ENCODE results near the gene ZNF22. TPM values are rescaled to one million over a fixed set of nuclear protein-coding genes. Genes with fewer than 3 reads are reported as not detected.
A peak's percentile ranks its signal among the peaks of the same experiment; 100 is the strongest.

The ZNF22 gene
- total RNA-seq, 1 experiment from 2014 or later, result 16.3 TPM

DNA sequence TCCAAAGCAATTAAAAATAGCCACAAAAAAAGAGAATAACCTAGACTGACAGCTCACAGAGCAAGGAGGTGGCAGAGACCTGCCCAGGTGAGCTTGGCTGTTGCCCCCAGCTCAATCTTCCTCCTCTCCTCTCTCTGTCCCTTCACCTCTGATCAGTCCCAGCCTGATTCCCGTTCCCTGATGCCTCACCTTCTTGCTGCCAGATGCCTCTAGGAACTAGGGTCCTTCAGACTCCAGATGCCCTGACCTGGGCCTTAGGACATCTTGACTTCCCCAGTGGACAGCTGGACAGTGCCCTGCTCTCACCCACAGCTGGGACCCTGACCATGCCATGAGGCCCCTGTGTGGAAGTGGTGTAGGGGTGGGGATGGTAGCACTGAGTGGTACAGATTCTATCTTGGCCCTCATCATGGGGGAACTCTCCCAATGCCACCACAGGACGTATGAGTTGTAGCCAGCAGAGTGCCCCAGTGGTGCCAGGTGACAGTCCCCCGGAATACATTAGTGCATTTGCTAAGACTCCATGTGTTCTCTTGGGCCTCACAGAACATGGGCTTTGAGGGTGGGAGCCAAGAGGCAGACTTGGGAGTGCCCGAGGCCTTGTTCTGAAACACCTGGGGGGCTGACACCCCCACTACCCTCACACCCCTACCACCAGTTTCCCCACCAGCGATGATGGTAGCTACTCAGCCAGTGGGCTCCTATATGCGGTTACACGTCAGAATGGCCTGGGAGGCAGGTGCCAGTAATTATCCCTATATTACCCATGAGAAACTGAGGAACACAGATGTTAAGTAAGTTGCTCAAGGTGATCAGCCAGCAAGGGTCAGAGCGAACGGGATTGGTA lies 24.1 kb upstream of the ZNF22 start:
- DNase-seq (ENCODE audit: low read depth), result no peak

DNA sequence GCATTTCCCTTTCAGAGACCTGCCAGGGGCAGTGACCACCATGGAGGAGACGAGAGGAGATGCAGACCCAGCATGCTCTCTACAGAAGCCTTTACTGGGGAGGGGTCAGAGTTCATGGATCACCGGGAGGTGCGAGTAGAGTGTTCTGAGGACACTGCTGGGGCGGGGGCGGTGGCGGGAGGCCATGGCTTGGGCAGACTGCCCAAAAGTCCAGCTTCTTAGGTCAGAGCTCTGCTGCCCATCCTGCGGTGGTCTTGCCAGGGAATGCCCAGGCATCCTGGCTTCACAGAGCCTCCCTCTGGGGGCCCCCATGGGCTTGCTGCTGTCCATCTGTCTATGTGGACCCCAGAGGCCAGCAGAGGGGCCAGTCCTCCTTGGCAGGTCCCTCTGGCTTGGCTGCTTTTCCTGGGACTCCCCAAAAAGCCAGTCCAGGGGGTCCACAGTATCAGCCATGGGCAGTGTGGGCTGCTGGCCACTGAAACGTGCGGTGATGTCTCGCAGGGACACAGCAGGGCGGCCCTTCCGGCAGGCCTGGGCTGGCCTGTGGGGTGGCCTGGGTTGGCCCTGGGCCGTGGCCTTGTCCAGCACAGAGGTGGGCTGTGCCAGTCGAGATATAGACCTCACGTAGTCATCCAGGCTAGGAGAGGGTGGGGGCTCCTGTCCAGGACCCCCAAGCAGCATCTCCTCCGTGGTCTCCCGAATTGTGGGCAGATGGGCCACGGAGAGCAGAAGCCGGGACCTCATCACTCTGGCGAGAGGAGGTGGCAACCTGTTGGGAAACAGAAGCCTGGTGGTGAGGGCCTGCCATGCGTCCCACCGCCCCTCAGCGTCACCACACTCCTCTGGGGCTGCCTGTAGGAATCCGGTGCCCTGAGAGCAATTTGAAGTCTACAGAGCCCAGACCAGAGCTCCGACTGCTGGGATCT lies 23.2 kb upstream of the ZNF22 start:
- no peak for DNase-seq (ENCODE audit: low read depth)

DNA sequence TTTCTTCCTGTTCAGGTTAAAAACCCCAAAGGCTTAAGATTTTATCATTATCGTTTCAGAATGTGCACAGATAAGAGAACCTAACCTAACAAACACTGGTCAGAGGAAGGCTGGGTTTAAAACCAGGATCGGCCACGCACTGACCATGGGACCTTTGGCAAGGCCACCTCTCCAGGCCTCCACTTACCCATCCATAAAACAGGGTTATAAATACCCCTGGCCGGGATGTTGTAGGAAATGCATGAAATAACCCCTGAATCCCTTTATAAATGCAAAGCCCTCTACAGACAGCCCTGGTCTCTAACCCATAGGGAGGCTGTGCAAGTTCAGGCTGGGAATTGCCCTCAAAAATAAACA lies 22.5 kb upstream of the ZNF22 start:
- no peak for DNase-seq (ENCODE audit: low read depth)

DNA sequence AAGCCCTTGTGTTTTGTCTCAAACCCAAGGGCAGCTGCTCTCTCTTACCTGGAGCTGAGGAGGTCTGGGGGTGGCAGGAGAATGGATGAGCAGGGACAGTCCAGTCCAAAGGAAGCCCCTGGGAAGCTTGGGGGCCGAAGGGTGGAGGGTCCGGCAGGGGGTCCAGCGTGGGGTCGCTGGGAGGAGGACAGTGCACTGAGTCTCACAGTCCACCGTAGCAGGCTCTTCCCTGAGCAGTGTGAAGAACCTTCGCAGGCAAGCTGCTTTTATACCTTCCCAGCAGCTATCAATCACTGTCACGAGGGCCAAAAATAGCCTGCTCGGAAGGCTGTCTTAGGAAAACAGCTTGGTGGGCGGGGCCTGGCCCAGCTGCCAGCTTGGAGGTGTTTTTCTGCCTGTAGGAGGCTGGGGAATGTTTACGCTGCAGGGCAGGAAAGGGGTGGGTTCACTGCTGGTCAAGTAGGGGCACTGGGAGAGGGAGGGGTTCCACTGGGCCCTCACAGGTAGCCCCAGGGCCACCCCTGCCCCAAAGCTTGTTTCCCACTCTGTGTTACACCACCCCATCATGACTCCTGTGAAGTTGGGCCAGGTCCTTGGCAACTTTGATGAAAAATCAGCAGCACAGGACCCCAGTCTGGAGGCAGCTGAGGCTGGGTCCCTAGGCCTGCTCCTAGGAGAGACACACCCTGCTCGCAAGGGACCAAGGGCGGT lies 22.0 kb upstream of the ZNF22 start, which contains the start of gene DEPP1:
Gene DEPP1, minus strand, starts transcription at position 240 of the 711 bp plus-strand sequence. CDS start 779 bp downstream, outside the sequence.
- peak; percentile 86 for DNase-seq (ENCODE audit: low read depth)

DNA sequence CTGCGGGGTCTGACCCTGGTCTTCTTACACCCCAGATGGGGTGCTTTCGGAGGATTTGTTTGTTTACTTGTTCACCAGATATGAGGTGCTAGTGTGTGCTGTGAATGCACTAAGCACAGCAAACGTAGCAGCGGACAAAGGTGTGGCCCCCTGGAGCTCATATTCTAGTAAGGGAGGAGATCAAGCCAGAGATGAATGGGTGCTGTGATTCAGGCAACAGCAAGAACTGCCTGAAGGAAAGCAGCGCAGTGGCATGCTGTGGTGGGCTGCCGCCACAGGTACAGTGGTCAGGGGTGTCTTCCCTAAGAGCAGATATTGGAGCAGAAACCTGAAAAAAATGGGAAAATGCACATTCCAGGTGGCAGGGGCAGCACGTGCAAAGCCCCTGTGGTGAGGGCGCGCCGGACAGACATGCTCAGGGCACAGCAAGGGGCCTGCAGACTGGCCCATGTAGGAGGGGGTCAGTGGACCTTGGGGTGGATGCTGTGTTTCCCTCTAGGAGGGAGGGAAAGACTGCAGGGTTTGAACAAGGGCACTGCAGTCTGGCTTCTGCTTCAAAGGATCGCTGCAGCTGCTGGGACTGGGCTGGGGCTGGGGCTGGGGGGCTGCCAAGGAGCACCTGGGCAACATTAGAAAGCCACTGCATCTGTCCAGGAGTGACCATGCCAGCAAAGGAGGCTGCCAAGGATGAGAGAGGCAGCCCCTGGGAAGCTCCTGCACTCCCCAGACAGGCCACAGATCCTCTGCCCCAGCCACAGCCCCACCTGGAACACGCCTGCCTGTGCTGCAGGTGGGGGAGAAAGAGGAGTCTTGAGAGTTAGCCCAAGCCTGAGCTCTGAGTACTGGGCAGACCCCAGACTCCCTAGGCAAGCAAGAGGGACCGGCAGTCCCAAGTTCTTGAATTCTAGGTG lies 21.2 kb upstream of the ZNF22 start:
- DNase-seq (ENCODE audit: low read depth), result no peak

DNA sequence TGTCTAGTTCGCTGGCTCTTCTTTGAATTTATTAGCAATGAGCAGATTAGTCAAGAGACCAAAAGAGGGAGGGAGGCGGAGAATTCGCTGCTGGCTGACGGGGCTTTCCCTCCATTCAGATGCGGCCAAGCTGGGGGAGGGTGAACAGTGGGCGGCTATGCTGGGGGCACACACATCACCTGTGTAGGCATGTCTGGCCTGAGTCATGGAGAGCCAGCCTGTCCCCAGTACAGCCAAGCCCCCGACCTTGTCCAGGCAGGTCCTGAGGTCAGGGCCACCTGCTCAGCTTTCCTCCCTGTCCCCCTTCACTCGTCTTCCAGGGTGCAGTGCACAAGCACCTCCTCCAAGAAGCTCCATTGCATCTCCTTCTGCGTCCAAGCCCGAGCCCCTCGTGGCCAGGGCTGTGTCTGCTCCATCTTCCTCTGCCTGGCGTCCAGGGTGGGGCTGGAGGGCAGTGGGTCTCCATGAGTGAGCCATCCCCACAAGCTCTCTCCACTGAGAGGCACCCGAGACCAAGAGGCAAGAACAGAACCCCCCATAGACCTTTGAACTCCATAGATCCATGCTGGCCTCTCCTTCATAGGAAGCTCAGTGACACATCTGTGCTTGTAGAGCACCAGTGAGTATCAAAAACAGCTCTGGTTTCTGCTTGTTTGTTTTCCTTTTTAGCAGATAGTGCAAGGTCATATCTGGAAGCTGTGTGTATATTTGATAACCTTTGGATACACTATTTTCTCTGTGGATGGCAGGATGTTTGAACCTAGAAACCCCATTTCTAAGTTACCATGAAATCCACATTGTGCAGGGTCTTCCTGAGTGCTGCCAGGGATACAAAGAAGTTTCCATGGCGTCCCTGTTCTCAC lies 20.2 kb upstream of the ZNF22 start:
- peak; percentile 18 for DNase-seq (ENCODE audit: low read depth)

DNA sequence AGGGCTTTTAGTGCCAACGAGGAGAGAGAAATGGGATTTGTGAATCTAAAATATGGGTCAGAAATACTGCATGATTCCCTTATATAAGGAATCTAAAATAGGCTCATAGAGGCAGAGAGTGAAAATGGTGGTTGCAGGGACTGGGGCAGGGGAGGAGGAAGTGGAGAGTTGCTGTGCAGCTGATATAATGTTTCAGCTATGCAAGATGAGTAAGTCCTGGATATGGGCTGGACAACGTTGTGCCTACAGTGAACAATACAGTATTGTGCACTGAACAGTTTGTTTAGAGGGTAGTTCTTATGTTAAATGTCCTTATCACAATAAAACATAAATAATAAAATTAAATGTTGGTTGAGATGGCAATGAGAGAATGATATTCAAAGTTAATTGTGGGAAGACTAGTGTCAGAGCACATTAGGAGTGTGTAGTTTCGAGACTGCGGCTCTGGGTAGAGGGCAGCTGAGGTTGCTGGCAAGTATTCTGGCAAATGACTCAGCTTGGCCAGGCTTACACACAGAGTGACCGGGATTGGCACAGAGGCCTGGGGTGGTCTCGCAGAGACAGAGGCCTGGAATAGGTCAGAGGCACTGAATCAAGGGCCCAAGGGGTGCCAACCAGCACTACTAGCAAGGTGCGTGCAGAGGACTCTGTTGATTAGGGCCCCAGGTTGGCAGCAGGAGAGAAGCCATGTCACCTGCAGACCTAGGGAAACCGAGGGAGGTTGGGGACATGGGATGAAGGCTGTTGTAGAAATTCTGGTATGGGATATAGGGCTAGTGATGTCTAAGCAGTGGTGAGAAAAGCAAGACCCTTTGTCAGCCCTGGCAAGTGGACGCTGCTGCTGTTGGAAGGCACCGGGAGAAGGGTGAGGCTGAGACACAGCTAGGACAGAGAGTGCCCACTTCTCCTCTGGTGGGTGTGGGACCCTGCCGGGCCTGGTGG lies 19.3 kb upstream of the ZNF22 start:
- DNase-seq (ENCODE audit: low read depth), result peak; percentile 92

DNA sequence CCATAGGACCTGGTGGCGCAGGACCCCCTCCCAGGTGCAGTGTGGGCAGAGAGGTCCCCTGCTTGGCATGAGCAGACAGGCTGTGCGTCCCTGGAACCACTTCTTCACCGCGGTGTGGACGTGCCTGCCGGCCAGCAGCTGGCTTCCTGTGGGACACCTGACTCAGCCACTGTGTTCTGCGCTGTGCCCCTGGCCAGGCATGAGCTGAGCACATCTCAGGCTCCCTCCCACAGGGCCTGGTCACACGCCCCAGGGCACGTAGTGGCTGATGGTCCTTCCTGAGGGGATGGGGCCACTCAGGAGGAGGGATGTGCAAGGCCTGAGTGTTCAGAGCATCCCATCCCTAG lies 18.6 kb upstream of the ZNF22 start:
- peak; percentile 84 for DNase-seq (ENCODE audit: low read depth)

DNA sequence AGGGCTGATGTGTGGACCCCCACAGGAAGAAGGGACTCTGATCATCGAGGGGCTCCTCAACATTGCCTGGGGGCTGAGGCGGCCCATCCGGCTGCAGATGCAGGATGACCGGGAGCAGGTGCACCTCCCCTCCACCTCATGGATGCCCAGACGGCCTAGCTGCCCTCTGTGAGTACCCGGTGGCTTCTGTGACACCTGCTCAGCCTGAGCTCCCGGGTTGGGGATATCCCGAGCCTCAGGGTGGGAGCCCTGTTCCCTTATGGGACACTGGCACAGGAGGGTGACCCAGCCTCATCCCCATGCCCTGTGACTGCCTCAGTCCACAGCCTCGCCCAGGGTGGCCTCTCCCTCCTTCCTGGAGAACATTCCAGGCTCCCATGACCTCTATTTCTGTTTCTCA lies 18.2 kb upstream of the ZNF22 start:
- no peak for DNase-seq (ENCODE audit: low read depth)

DNA sequence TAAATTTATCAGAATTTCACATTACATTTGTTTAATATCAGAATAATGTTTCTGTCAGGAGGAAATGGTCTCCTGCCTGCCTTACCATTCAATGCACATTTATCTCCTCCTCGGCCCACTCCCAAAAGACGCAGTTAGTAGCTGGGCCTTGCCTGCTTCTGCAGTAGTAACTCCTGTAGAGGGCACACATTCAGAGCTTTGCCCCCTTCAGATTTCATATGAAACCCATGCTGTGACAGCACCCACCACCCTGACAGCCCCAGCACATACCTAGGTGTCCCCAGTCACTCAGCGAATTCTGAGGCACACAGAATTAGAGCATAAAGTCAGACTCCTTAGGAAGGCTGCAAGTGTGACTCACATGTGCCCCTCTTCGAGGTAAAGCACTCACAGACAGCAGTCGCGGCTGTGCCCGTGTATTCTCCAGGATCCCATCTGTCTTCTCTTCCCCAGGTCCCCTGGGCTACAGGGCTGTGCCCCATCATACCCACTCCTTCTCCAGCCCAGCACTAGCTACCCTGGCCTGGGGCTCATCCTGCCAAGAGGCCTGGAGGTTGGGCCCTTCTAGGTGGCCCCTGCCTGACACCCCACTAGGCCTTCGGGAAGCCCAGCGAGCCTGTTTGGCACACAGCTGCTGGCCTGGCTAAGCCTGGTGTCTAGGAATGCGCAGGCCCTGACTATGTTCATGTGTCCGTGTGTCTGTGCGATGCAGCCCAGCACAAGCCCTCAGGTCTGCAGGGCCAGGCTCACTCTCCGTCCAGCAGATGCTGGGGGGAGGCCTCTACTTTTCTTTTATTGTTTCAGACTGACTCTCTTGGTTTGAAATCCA lies 17.4 kb upstream of the ZNF22 start:
- no peak for DNase-seq (ENCODE audit: low read depth)

DNA sequence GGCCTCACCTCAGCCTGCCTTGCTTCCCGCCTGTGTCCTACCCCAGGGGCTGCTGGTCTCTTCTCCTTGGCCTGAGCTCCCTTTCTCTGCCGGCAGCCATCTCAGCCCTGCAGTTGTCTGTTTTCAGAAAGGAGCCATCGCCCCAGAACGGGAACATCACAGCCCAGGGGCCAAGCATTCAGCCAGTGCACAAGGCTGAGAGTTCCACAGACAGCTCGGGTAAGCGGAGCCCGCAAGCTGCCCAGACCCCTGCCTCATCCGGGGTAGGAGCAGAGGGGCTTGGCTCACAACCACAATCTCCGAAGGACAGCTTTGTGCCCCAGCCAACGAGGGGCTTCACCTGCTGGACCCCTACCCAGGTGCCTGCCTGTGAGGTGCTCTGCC lies 16.8 kb upstream of the ZNF22 start:
- DNase-seq (ENCODE audit: low read depth), result no peak

DNA sequence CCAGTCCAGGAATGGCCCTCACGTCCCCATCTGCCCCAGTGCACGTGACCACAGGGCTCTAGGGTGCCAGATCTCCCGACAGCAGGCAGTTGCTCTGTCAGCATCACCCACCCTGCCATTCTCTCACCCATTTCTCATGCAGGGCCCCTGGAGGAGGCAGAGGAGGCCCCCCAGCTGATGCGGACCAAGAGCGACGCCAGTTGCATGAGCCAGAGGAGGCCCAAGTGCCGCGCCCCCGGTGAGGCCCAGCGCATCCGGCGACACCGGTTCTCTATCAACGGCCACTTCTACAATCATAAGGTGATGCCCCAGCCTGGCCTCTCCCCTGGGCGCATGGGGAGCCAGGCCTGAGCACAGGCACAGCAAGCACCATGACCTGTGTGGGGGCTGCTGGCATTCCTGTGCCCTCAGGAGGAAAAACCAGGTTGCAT lies 16.0 kb upstream of the ZNF22 start:
- no peak for DNase-seq (ENCODE audit: low read depth)

DNA sequence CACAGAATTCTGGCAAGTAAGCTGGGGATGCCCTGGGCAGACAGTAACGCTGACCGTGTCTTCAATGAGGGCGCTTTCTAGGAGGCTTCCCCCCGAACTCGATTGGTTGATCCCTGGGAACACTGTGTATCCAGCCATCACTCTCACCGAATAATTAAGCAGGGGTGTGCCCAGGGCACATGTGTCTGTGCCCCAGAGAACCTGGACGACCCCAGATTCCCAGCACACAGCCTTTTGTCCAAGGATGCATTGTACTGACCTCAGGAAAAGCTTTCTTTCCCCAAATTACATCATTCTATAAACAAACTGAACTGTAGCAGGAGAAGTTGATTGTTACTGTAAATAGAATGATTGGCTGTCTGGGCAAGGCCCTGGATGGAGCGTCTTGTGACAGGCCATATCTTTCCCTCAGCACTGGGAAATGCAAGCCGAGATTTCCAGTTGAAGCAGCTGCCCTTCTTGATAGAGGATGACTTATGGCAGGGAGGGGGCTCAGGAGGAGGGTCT lies 15.5 kb upstream of the ZNF22 start:
- no peak for DNase-seq (ENCODE audit: low read depth)

DNA sequence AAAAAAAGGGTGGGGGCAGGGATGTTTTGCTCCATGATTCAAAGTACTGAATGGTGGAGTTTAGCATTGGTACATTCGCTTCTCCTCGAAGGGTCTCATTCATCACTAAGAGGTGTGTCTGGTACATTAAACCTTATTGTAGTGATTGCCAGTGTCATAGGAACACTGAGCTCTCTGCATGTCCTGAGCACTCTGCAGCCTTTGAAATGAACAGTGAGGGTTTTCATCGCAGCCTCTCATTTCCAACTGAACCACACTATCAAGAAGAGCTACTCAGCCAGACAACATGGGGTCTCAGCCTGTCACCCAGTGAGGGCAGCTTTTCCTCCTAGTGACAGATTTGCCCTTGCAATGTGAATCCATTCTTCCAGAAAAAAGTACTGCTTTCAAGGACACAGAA lies 14.5 kb upstream of the ZNF22 start:
- no peak for DNase-seq (ENCODE audit: low read depth)

DNA sequence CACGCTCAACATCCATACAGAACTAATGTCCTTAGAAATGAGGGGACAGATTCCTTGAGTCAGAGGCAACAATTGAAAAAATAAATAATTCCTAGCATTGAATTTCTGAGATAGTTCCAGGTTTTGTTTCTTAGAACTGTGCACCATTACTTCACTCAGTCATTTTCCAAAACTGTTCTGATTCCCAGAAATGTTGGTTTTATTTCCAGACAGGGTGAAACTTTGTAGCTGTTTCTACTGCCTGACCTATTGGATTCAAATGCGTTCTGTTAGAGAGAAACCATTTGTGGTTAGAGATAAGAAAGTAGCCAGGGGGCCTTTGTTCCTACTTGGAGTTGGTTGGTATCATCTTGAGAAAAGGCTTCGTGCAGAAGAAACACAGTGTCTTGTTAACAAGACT lies 14.1 kb upstream of the ZNF22 start:
- DNase-seq (ENCODE audit: low read depth), result no peak

DNA sequence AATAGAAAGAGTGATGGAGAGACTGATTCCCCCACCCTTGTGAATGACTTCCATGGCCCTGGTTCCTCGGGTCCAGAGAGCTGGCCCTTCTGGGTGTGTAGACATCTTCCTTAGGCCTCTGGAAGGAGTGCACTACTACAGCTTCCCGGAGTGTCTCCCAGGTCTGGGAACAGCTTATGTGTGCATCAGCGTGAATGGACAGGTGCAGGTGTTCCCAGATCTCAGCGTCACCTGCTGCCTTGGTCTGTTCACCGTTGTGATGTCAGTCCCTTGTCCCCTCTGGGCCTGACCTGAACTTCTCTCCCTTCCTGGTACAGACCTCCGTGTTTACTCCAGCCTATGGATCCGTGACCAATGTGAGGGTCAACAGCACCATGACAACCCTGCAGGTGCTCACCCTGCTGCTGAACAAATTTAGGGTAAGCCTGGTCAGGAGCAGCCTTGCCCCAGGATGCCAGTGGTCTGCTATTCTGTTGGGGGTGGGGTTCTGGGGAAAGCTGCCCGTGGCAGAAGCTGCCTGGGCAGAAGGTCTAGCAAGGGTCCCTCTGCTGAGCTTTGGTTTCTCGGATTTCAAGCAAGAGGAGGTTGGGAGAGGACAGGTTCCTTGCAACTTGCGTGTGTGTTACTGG lies 11.7 kb upstream of the ZNF22 start:
- DNase-seq (ENCODE audit: low read depth), result no peak
